Head of caudate nucleus (tissue), 42 donors: ENCODE measurements around the gene MT1X.

Experiments used
- DNase-seq, 42 donors: peaks; one replicate each; pipeline versions ENCODE4 v3.0.0 to v3.0.0-alpha.2; 2020 to 2021; ENCODE audit warnings: mixed read lengths in 7 of 42
- intact Hi-C: fragments of 100-400 bp; cut with DNase I; formaldehyde crosslinking; loops from one replicate; pipeline ENCODE4 v1.15.0; 2022

The MT1X gene

DNA sequence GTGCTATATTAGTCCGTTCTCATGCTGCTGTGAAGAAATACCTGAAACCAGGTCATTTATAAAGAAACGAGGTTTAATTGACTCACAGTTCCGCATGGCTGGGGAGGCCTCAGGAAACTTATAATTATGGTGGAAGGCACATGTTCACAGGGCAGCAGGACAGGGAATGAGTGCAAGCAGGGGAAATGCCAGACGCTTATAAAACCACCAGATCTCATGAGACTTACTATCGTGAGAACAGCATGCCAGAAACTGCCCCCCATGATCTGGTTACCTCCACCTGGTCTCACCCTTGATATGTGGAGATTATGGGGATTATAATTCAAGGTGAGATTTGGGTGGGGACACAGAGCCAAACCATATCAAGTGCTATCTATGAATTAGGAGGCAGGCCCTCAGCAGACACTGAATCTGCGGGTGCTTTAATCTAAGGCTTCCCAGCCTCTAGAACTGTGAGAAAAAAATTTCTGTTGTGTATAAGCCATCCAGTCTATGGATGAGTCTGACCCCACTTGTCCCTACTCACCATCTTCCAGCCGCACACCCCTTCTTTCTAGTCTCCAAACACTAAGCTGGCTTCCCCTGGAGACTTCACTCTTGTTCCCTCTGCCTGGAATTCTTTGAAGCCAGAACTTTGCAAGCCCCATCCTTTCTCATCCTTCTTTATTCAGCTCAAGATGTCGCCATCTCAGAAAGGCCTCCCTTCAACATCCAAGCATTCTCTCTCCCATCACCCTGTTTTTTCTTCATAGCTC is 46.9 kb downstream of the MT1X start:
- intact Hi-C loops = no loop called here
- peak in 1 of 42 donors; percentile 31 for DNase-seq

GRCh38 chr16:56729735-56730662 is 47.7 kb downstream of the MT1X start, which contains the start of gene NUP93:
NUP93 (plus strand) TSS chr16:56730129; CDS start chr16:56748248, 18,119 bp downstream.
- intact Hi-C loops = no loop called here

DNA sequence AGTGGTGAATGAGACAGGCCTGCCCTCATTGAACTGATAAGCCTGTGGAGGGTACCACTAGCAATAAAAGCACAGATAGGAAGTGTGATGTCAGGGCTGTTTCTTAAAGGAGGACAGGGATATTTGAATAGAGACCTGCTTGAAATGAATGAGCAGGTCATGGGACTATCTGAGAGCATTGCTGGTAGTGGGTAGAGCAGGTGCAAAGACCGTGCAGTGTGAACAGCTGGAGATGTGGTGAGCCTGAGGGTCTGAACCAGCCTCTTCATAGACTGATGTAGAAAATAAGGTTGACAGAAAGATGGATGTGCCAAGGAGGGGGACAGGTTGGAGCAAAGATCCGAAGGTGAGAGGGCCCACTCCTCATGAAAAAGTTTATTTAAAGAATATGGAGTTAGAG is 50.1 kb downstream of the MT1X start:
- intact Hi-C loops = no loop called here
- no peak for DNase-seq

More at GRCh38 chr16:56729735-56730662, 47.7 kb downstream of the MT1X start, which contains the start of gene NUP93:
- peak; percentile 83 to 96 (median 91) for DNase-seq

- intact Hi-C loops = no loop called here
- DNase-seq = no peak
Measured at GRCh38 chr16:56732832-56733231, 50.6 kb downstream of the MT1X start.
